ENCODE results near the gene C16orf92. TPM values are rescaled to one million over a fixed set of nuclear protein-coding genes. Genes with fewer than 3 reads are reported as not detected.

Gene C16orf92
- not detected for total RNA-seq

GRCh38 chr16:30022887-30023286 lies at the start of gene C16orf92:
TSS of gene C16orf92 (plus strand) at chr16:30023198. CDS start at chr16:30023341, 143 bp downstream.

GRCh38 chr16:29973384-29974246 lies 49.4 kb upstream of the C16orf92 start, which contains the start of gene TAOK2:
TSS of gene TAOK2 (plus strand) at chr16:29973868. CDS start at chr16:29977773, 3,905 bp downstream.

GRCh38 chr16:29995324-29995910 lies 27.6 kb upstream of the C16orf92 start, which contains the start of gene HIRIP3:
TSS of gene HIRIP3 (minus strand) at chr16:29995617. CDS start at chr16:29995605, 12 bp downstream.

GRCh38 chr16:29995911-29996765 lies 26.9 kb upstream of the C16orf92 start, which contains the start of gene INO80E:
TSS of gene INO80E (plus strand) at chr16:29996241. CDS start at chr16:29996311, 70 bp downstream.

GRCh38 chr16:30010844-30011713 lies 11.9 kb upstream of the C16orf92 start, which contains the start of gene DOC2A:
TSS of gene DOC2A (minus strand) at chr16:30011027. CDS start at chr16:30010222, 805 bp downstream.

GRCh38 chr16:30030841-30031413 lies 7.9 kb downstream of the C16orf92 start, which contains the start of gene TLCD3B:
TSS of gene TLCD3B (minus strand) at chr16:30031271. CDS start at chr16:30030527, 744 bp downstream.

GRCh38 chr16:30065102-30065942 lies 42.3 kb downstream of the C16orf92 start, which contains the start of gene ALDOA:
TSS of gene ALDOA (plus strand) at chr16:30065760. CDS start at chr16:30066898, 1,138 bp downstream.

Other genes starting within 250 kb of the C16orf92 start
- not detected for gene ZG16, start 244.9 kb upstream of the C16orf92 start, total RNA-seq
- gene KIF22, start 232.4 kb upstream of the C16orf92 start, total RNA-seq = 52.9 TPM
- 292 TPM for gene MAZ, start 216.7 kb upstream of the C16orf92 start, total RNA-seq
- 36.0 TPM for gene PRRT2, start 211.0 kb upstream of the C16orf92 start, total RNA-seq
- gene PAGR1, start 207.0 kb upstream of the C16orf92 start, total RNA-seq = 18.8 TPM
- gene MVP, start 202.7 kb upstream of the C16orf92 start, total RNA-seq = 5.6 TPM
- gene CDIPT, start 160.0 kb upstream of the C16orf92 start, total RNA-seq = 48.8 TPM
- gene SEZ6L2, start 123.6 kb upstream of the C16orf92 start, total RNA-seq = 52.0 TPM
- gene ASPHD1, start 122.7 kb upstream of the C16orf92 start, total RNA-seq = 13.1 TPM
- 36.6 TPM for gene KCTD13, start 97.0 kb upstream of the C16orf92 start, total RNA-seq
- 25.4 TPM for gene TMEM219, start 61.1 kb upstream of the C16orf92 start, total RNA-seq
- gene TAOK2, start 49.3 kb upstream of the C16orf92 start, total RNA-seq = 55.4 TPM
- gene HIRIP3, start 27.6 kb upstream of the C16orf92 start, total RNA-seq = 18.8 TPM
- gene INO80E, start 27.0 kb upstream of the C16orf92 start, total RNA-seq = 22.8 TPM
- gene DOC2A, start 12.2 kb upstream of the C16orf92 start, total RNA-seq = 17.2 TPM
- gene TLCD3B, start 8.1 kb downstream of the C16orf92 start, total RNA-seq = 24.4 TPM
- gene ALDOA, start 42.6 kb downstream of the C16orf92 start, total RNA-seq = 89.8 TPM
- gene PPP4C, start 52.8 kb downstream of the C16orf92 start, total RNA-seq = 60.4 TPM
- 0.31 TPM for gene TBX6, start 68.7 kb downstream of the C16orf92 start, total RNA-seq
- 29.1 TPM for gene YPEL3, start 73.0 kb downstream of the C16orf92 start, total RNA-seq
- 1.9 TPM for gene GDPD3, start 90.3 kb downstream of the C16orf92 start, total RNA-seq
- 26.0 TPM for gene MAPK3, start 100.0 kb downstream of the C16orf92 start, total RNA-seq
- gene CORO1A, start 160.4 kb downstream of the C16orf92 start, total RNA-seq = 26.3 TPM
- gene BOLA2B, start 170.5 kb downstream of the C16orf92 start, total RNA-seq = 16.9 TPM
- gene SLX1A, start 170.7 kb downstream of the C16orf92 start, total RNA-seq = 27.2 TPM
- gene SULT1A3, start 176.1 kb downstream of the C16orf92 start, total RNA-seq = 7.8 TPM
- gene NPIPB13, start 225.3 kb downstream of the C16orf92 start, total RNA-seq = 8.5 TPM

Data from parietal lobe (tissue), 1 donor.